ENCODE measurements around the gene CHST15. TPM values are rescaled to one million over a fixed set of nuclear protein-coding genes. Genes with fewer than 3 reads are reported as not detected.

The CHST15 gene
- total and polyA plus RNA-seq, 2 of the 8 experiments (the other 6 are each of a cell fraction or from before 2014, with no cell fraction given), result 8.8 to 9.1 TPM

DNA sequence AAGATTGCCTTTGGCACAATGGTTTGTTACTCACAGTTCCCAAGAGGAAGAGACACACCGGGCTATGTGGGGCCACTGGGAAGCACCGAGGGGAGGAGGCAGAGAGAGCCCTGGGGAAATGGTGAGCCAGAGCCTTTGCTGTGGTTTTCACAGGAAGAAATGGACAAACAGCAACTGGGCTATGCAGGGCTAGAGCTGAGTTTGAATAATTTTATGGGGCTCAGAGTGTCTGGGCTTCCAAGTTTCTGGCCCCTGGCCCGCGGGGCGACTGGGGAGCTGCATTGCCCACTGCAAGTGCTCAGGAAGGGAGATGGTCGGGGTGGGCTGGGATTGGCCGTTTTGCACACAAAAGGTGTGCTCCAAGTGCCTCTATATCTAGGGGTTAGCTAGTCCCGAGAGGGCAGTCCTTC, 92.6 kb downstream of the CHST15 start:
- Histone ChIP-seq H4K20me1 (replicated peaks in 1 of 2; ENCODE audit: control insufficient read depth in 1 of 2, insufficient read depth in 2 of 2, low read length in 2 of 2) (no peaks in the 10 kb centered on the region), H3K14ac (ENCODE audit: insufficient read length) (no peak overlapping the region), H3K4me3 (ENCODE audit: extremely low read depth in 1 of 4, insufficient read depth in 2 of 4, low read depth in 3 of 4, low read length in 4 of 4) (no peak overlapping the region), H2AK5ac (ENCODE audit: low read depth, low read length) (no peak overlapping the region), H2BK120ac (replicated peaks; ENCODE audit: low read depth, low read length) (no peak overlapping the region), H2BK12ac (ENCODE audit: low read depth, low read length) (no peak overlapping the region), H3K4me1 (replicated peaks in 1 of 4; ENCODE audit: control insufficient read depth in 3 of 4, insufficient read depth in 4 of 4, low read length in 3 of 4) (peaks cover 0 to 7% (median 0%) of the 10 kb centered on the region in 4 experiments; a peak in 3 of 7 replicates), H3K4ac (replicated peaks; ENCODE audit: insufficient read length, low read depth, low read length) (no peak overlapping the region), H2BK5ac (ENCODE audit: low read depth, low read length) (no peak overlapping the region), H3K4me2 (ENCODE audit: insufficient read depth in 1 of 2, low read depth in 2 of 2, low read length in 2 of 2) (no peak overlapping the region), H3K23ac (ENCODE audit: insufficient read length) (no peak overlapping the region), H3K9me3 (ENCODE audit: insufficient read depth in 2 of 2, low read depth in 1 of 2, low read length in 1 of 2) (no peaks in the 10 kb centered on the region), H2AFZ (ENCODE audit: low read length) (no peak overlapping the region), H4K91ac (replicated peaks; ENCODE audit: insufficient read length, low read length) (no peak overlapping the region), H4K5ac (ENCODE audit: insufficient read length, low read depth, low read length) (no peak overlapping the region), H3K9ac (replicated peaks in 1 of 4; ENCODE audit: extremely low read depth in 1 of 4, low read depth in 3 of 4, low read length in 3 of 4) (no peak overlapping the region), H3K36me3 (ENCODE audit: control insufficient read depth in 2 of 4, insufficient read depth in 4 of 4, low read length in 3 of 4) (no peaks in the 10 kb centered on the region), H3K27me3 (replicated peaks in 1 of 4; ENCODE audit: control insufficient read depth in 3 of 4, extremely low read depth in 1 of 4, insufficient read depth in 3 of 4, low read length in 3 of 4) (no peaks in the 10 kb centered on the region), H2BK15ac (ENCODE audit: low read length) (no peak overlapping the region), H3K56ac (replicated peaks; ENCODE audit: insufficient read length, low read depth, low read length) (no peak overlapping the region), H3K18ac (ENCODE audit: extremely low read depth, low read length) (no peak overlapping the region), H3K79me2 (ENCODE audit: control insufficient read depth in 1 of 2, insufficient read depth in 2 of 2, low read length in 2 of 2) (no peaks in the 10 kb centered on the region), H3K79me1 (ENCODE audit: low read depth, low read length) (no peaks in the 10 kb centered on the region), H4K8ac (ENCODE audit: extremely low read depth, insufficient read depth, low read length) (no peak overlapping the region), H2BK20ac (ENCODE audit: low read length) (no peak overlapping the region), H3K27ac (ENCODE audit: low read depth, low read length) (no peak overlapping the region), H3K23me2 (ENCODE audit: low read depth, low read length) (no peaks in the 10 kb centered on the region)
- POLR2A ChIA-PET (ENCODE audit: partially characterized antibody), result interaction anchor here (0.8 kb wide), 1 partner anchor 10 kb away, joined by 3 read pairs; no protein-coding TSS in a partner anchor
- no peak for DNase-seq (ENCODE audit: low read depth in 1 of 2, low spot score in 2 of 2)
- CTCF ChIA-PET (ENCODE audit: partially characterized antibody), result interaction anchor here (1.0 to 1.7 kb wide), 5 partner anchors 30 to 250 kb away, joined by 3 to 4 read pairs (median 3); no protein-coding TSS in a partner anchor
- no peak for FAIRE-seq
- TF ChIP-seq NANOG (IDR thresholded peaks at IDR 0.05; ENCODE audit: insufficient read depth, low read depth, low read length, poor library complexity, severe bottlenecking), result no peak
- no peak for TF ChIP-seq BACH1 (IDR thresholded peaks at IDR 0.05; ENCODE audit: low read length)
- TF ChIP-seq KDM4A (IDR thresholded peaks at IDR 0.05; ENCODE audit: low read depth, low read length, severe bottlenecking), result no peak
- no peak for TF ChIP-seq TEAD4 (IDR thresholded peaks at IDR 0.05; ENCODE audit: low read depth, low read length)
- no peak for TF ChIP-seq TCF12 (IDR thresholded peaks at IDR 0.05; ENCODE audit: low read depth, low read length)
- no peak for TF ChIP-seq TAF7 (optimal IDR thresholded peaks at IDR 0.05; ENCODE audit: borderline replicate concordance, low read depth, low read length)
- TF ChIP-seq SIN3A (conservative IDR thresholded peaks at IDR 0.05 in 1 of 2, IDR thresholded peaks at IDR 0.05 in 1 of 2; ENCODE audit: low read depth in 1 of 2, low read length in 2 of 2), result no peak
- WGBS, 2 experiments (ENCODE audit: extremely low coverage in 1 of 2, insufficient coverage in 1 of 2, insufficient read length in 1 of 2, insufficient replicate concordance in 2 of 2, low coverage in 1 of 2, low lambda C conversion rate in 2 of 2, missing lambda C conversion rate in 1 of 2), result 90% methylated on average over 8 of the region's 8 CpGs; no CpG with 5 or more reads in 1 of the 2 experiments
